GDM1 (cell line): Measurements from ENCODE around the gene HLCS.

Experiments
- DNase-seq: peaks from one replicate; lab custom pipeline; 2025; lab: John Stamatoyannopoulos, UW

The HLCS gene

GRCh38 chr21:36776981-36777617 is 189.4 kb downstream of the HLCS start:
- DNase-seq, result no peak

- DNase-seq, result no peak
Measured at GRCh38 chr21:36773995-36774394, 192.5 kb downstream of the HLCS start.

- DNase-seq, result no peak
Measured at GRCh38 chr21:36773117-36773516, 193.4 kb downstream of the HLCS start.

- DNase-seq, result no peak
Measured at GRCh38 chr21:36769051-36769839, 197.2 kb downstream of the HLCS start.

- no peak for DNase-seq
Measured at GRCh38 chr21:36768496-36768895, 198.0 kb downstream of the HLCS start.

GRCh38 chr21:36767096-36767495 is 199.4 kb downstream of the HLCS start:
- DNase-seq, result no peak

GRCh38 chr21:36766511-36766910 is 200.0 kb downstream of the HLCS start:
- DNase-seq, result no peak

- DNase-seq, result no peak
Measured at GRCh38 chr21:36765229-36765628, 201.2 kb downstream of the HLCS start.

GRCh38 chr21:36763305-36763704 is 203.2 kb downstream of the HLCS start:
- no peak for DNase-seq

GRCh38 chr21:36762642-36763041 is 203.8 kb downstream of the HLCS start:
- DNase-seq, result no peak

GRCh38 chr21:36761685-36762084 is 204.8 kb downstream of the HLCS start:
- no peak for DNase-seq

GRCh38 chr21:36759348-36760083 is 207.0 kb downstream of the HLCS start:
- DNase-seq, result no peak

- DNase-seq, result no peak
Measured at GRCh38 chr21:36757196-36757595, 209.3 kb downstream of the HLCS start.

GRCh38 chr21:36756527-36756926 is 209.9 kb downstream of the HLCS start:
- no peak for DNase-seq

GRCh38 chr21:36754241-36754898 is 212.1 kb downstream of the HLCS start:
- no peak for DNase-seq

GRCh38 chr21:36753556-36753955 is 212.9 kb downstream of the HLCS start:
- DNase-seq, result no peak

- DNase-seq, result no peak
Measured at GRCh38 chr21:36751383-36751782, 215.1 kb downstream of the HLCS start.

GRCh38 chr21:36750576-36750959 is 215.9 kb downstream of the HLCS start:
- no peak for DNase-seq

GRCh38 chr21:36749935-36750575 is 216.4 kb downstream of the HLCS start:
- DNase-seq, result no peak

GRCh38 chr21:36747815-36748383 is 218.6 kb downstream of the HLCS start:
- DNase-seq, result no peak

GRCh38 chr21:36747041-36747814 is 219.2 kb downstream of the HLCS start:
- DNase-seq, result no peak
